ENCODE measurements around the gene FTH1. TPM values are rescaled to one million over a fixed set of nuclear protein-coding genes. Genes with fewer than 3 reads are reported as not detected.

Gene FTH1
- total RNA-seq, 1 experiment from 2014 or later: 3,345 TPM

- RAD21 ChIA-PET (ENCODE audit: low non-redundant PET in 1 of 2, low total read pairs in 2 of 2, uncharacterized antibody in 2 of 2, unreplicated experiment in 2 of 2): no interaction called here
- POLR2A ChIA-PET: no interaction called here
- H3K36me3 ChIP-seq (ENCODE audit: control insufficient read depth in 1 of 2, insufficient read depth in 2 of 2, low read length in 2 of 2): no peaks in the 10 kb centered on the region
- no TSS peak for BruUV-seq (replicated peaks)
- no peak overlapping the region for H2AFZ ChIP-seq (ENCODE audit: low read depth, low read length, poor library complexity, severe bottlenecking)
- no peak overlapping the region for H3K27ac ChIP-seq (ENCODE audit: low read depth, low read length)
- no peak overlapping the region for H3K9ac ChIP-seq (ENCODE audit: low read length)
- intact Hi-C loops (cut with micrococcal nuclease): no loop called here
- TF ChIP-seq CEBPB (IDR thresholded peaks at IDR 0.05; ENCODE audit: low read depth): no peak
- no peak for TF ChIP-seq SP1 (IDR thresholded peaks at IDR 0.05; ENCODE audit: low read depth)
- no peak for TF ChIP-seq EGR1 (IDR thresholded peaks at IDR 0.05; ENCODE audit: low read depth)
- no peak for TF ChIP-seq SRF (IDR thresholded peaks at IDR 0.05; ENCODE audit: low read depth)
- no peak for TF ChIP-seq CTCF (IDR thresholded peaks at IDR 0.05 in 2 of 3, conservative IDR thresholded peaks at IDR 0.05 in 1 of 3; ENCODE audit: borderline replicate concordance in 1 of 3, insufficient read depth in 1 of 3, low read depth in 2 of 3, low read length in 2 of 3)
- no peak for TF ChIP-seq EZH2phosphoT487 (IDR thresholded peaks at IDR 0.05; ENCODE audit: borderline replicate concordance)
- TF ChIP-seq FOSL1 (IDR thresholded peaks at IDR 0.05; ENCODE audit: low read depth): no peak
- TF ChIP-seq POLR2AphosphoS5 (IDR thresholded peaks at IDR 0.05; ENCODE audit: low read depth, low read length): no peak
- TF ChIP-seq, protein P1, sequence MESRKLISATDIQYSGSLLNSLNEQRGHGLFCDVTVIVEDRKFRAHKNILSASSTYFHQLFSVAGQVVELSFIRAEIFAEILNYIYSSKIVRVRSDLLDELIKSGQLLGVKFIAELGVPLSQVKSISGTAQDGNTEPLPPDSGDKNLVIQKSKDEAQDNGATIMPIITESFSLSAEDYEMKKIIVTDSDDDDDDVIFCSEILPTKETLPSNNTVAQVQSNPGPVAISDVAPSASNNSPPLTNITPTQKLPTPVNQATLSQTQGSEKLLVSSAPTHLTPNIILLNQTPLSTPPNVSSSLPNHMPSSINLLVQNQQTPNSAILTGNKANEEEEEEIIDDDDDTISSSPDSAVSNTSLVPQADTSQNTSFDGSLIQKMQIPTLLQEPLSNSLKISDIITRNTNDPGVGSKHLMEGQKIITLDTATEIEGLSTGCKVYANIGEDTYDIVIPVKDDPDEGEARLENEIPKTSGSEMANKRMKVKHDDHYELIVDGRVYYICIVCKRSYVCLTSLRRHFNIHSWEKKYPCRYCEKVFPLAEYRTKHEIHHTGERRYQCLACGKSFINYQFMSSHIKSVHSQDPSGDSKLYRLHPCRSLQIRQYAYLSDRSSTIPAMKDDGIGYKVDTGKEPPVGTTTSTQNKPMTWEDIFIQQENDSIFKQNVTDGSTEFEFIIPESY (IDR thresholded peaks at IDR 0.05; ENCODE audit: extremely low read depth, insufficient replicate concordance, low read length): no peak
- TF ChIP-seq, protein P2, sequence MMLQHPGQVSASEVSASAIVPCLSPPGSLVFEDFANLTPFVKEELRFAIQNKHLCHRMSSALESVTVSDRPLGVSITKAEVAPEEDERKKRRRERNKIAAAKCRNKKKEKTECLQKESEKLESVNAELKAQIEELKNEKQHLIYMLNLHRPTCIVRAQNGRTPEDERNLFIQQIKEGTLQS (IDR thresholded peaks at IDR 0.05): no peak
- no peak for TF ChIP-seq YY1 (IDR thresholded peaks at IDR 0.05; ENCODE audit: extremely low read depth, insufficient replicate concordance, low read depth, low read length)
- TF ChIP-seq TCF7L2 (IDR thresholded peaks at IDR 0.05; ENCODE audit: borderline replicate concordance, extremely low read depth, insufficient read depth, insufficient read length): no peak
- H4K20me1 ChIP-seq (ENCODE audit: insufficient read depth): no peaks in the 10 kb centered on the region
- no peak overlapping the region for H3K4me2 ChIP-seq (ENCODE audit: low read length)
- CTCF ChIA-PET: no interaction called here
- H3K9me3 ChIP-seq (ENCODE audit: control insufficient read depth in 1 of 2, insufficient read depth in 1 of 2, low read depth in 1 of 2, low read length in 2 of 2): peaks cover 0 to 7% of the 10 kb centered on the region in 2 experiments; a peak in 1 of 4 replicates
- H3K4me1 ChIP-seq (ENCODE audit: control insufficient read depth in 1 of 2, insufficient read depth in 2 of 2, low read length in 2 of 2): no peaks in the 10 kb centered on the region
- no peaks in the 10 kb centered on the region for H3K9me2 ChIP-seq (ENCODE audit: insufficient read depth)
- H3K79me2 ChIP-seq (ENCODE audit: insufficient read depth, low read length): no peaks in the 10 kb centered on the region
- H3K4me3 ChIP-seq (replicated peaks in 1 of 2; ENCODE audit: low read depth in 1 of 2, low read length in 2 of 2): no peak overlapping the region
- ATAC-seq: no peak
- no peaks in the 10 kb centered on the region for H3K27me3 ChIP-seq (ENCODE audit: insufficient read depth, low read length)
- DNase-seq (ENCODE audit: low read depth, low spot score): no peak
Observed at GRCh38 chr11:61996933-61997332, 29.5 kb upstream of the FTH1 start.
